ENCODE results near the gene PNP. TPM values are rescaled to one million over a fixed set of nuclear protein-coding genes. Genes with fewer than 3 reads are reported as not detected.

Gene PNP
- total and polyA plus RNA-seq, 5 experiments from 2014 or later: 32.2 to 65.7 (median 57.9) TPM

DNA sequence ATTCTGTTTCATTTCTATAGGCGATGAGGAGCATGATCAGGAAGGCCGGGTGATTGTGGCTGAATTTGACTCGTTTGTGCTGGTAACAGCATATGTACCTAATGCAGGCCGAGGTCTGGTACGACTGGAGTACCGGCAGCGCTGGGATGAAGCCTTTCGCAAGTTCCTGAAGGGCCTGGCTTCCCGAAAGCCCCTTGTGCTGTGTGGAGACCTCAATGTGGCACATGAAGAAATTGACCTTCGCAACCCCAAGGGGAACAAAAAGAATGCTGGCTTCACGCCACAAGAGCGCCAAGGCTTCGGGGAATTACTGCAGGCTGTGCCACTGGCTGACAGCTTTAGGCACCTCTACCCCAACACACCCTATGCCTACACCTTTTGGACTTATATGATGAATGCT lies 12.2 kb upstream of the PNP start:
- peak overlapping the region in 2 of 10 donors; percentile 27 to 41 for H3K27ac Mint-ChIP-seq
- DNase-seq (no peak), ATAC-seq (no peak)
- H3K36me3 Mint-ChIP-seq: peaks cover 0 to 34% (median 9%) of the 10 kb centered on the region in 3 donors
- no peaks in the 10 kb centered on the region for H3K27me3 Mint-ChIP-seq
- POLR2A ChIA-PET: interaction anchor here (0.9 to 3.3 kb wide), 6 partner anchors 13 to 226 kb away, joined by 3 to 44 read pairs (median 14); partner anchors contain the start of genes PARP2, PNP and TEP1
- H3K4me1 Mint-ChIP-seq: peaks cover 25 to 47% (median 34%) of the 10 kb centered on the region in 4 donors
- no peaks in the 10 kb centered on the region for H3K9me3 Mint-ChIP-seq
- H3K4me3 Mint-ChIP-seq: no peak overlapping the region

DNA sequence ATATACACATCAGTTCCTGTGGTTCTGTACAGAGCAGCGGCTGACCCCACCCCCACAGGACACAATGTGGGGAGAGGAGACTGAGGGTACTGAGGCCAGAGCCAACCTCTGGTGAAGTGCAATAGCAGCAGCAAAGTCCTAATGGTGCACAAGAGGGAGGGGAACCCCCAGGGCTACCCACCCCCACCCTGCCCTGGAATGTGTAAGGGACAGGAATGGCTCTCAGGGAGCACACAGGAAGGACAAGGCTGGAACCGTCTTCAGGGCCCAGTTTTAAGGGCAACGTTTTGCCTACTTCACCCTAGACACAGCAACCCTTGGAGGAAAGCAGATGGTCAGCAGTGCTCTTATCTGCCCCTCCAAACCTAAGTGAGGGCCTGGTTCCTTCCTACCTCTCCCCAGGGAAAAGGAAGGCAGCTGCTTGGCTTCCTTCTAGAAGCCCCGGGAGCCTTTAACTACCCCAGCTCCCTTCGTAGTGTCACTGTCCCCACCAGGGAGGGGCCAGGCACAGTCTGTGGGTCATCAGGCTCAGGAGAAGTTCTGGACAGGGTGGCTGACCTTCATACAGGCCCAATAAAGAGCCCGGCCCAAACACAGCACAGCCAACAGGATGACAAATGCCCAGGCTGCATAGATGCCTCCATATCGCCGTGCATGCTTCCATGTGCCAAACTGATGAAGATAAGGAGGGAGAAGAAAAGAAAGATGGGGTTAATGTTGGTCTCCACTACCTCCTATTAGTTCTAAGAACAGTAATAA lies 11.0 kb upstream of the PNP start:
- Mint-ChIP-seq H3K4me1 (peaks cover 24 to 42% (median 29%) of the 10 kb centered on the region in 4 donors), H3K27ac (peak overlapping the region in 8 of 10 donors; percentile 16 to 93 (median 49)), H3K36me3 (peaks cover 0 to 23% (median 9%) of the 10 kb centered on the region in 3 donors), H3K27me3 (no peaks in the 10 kb centered on the region), H3K9me3 (no peaks in the 10 kb centered on the region), H3K4me3 (peak overlapping the region in 1 of 10 donors; percentile 12)
- ATAC-seq: no peak
- DNase-seq: no peak
- POLR2A ChIA-PET: no interaction called here

DNA sequence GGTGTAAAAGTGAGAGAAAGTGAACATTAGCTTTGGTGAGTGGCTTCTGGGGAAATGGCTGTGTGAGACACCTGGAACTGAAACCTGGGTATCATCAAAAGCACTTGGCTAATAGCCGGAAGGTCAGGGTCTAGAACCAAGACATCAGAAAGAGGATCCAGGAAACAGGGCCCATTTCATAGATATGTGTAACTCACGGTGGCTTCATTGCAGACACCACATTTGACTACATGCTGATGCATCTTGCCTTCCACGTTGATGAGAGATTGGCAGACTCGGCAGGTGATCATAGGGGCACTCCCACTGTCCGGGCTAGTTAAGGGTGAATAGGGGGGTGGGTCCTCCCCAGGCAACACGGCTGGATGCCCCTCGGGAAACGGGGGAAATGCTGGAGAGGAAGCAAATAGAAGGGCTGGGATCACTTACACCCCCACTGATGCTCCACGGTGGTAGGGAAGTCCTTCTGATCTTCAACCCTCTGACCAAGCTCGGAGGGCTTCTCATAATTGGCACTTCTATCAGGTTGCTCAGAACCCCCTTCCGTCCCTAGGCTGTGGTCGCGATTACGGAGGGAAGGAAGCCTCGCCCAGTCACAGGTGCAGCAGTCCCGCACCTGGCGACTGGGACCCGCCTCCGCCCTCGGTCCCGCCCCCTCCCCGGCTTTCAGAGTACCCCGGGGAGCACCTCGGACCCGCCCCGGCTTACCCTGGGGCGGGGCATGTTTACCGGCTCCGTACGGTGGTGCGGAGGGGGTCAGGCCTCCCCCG lies 8.6 kb upstream of the PNP start:
- Mint-ChIP-seq H3K4me1 (peaks cover 24 to 43% (median 28%) of the 10 kb centered on the region in 4 donors), H3K9me3 (no peaks in the 10 kb centered on the region), H3K36me3 (peaks cover 0 to 23% (median 9%) of the 10 kb centered on the region in 3 donors), H3K27me3 (no peaks in the 10 kb centered on the region), H3K27ac (peak overlapping the region; percentile 86 to 99 (median 94)), H3K4me3 (peak overlapping the region; percentile 84 to 96 (median 91))
- POLR2A ChIA-PET: interaction anchor here (0.8 to 4.6 kb wide), 16 partner anchors 11 to 222 kb away, joined by 3 to 63 read pairs (median 8); partner anchors contain the start of genes PARP2, PNP, RNASE4 and TEP1
- peak; percentile 19 to 29 for ATAC-seq
- DNase-seq: peak; percentile 17 to 86 (median 74)

DNA sequence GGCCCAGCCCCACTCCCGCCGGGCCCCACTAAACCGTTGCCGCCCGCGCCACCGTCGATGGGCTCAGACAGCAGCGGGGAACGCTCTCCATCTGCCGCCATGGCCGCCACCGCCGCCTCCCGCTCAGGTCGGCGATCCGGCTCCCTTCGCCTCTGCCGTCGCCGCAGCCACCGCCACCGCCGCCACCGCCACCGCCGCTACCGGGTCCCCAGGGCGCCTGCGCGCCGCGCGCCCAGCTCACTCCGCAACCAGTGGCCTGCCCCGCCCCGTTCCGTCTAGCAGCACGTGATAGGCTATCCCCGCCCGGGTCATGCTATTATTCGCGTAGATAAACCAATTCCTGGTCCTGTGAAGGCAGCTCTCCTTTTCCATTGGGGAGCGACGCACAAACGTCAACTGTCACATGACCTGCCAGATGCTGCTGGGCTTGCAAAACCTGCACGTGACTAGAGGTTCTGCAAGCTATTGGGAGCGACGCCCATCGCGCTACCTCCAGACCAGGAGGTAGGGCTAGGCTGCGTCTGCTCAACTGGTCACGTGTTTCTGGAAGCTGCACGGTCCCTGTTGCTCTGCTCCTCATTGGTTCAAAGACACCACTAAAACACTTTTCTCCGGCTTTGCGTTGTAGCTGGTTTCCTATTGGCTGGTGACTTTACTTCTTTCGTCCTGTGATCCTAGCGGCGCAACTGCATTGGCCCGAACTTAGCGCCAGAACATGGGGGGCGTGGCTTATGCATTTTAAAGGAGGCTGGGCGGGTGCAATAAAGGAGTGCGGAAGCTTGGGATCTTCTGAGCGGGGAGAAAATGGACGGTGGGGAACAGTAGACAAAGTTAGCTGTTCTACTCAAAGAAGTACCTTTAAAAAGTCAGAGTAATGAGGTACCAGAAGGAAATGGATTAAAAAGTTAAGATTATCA lies 7.7 kb upstream of the PNP start, which contains the start of gene PIP4P1:
Gene PIP4P1, minus strand, starts transcription at position 210 of the 917 bp plus-strand sequence. Its CDS starts 109 bp downstream, at position 101.
- POLR2A ChIA-PET: interaction anchor here (0.6 to 4.6 kb wide), 19 partner anchors 8 to 1015 kb away, joined by 3 to 63 read pairs (median 7); partner anchors contain the start of genes PARP2, PNP, RAB2B and RNASE4
- Mint-ChIP-seq H3K27ac (peak within 1 kb of the TSS; percentile 86 to 99 (median 94)), H3K4me1 (peaks cover 24 to 43% (median 28%) of the 10 kb centered on the region in 4 donors), H3K4me3 (peak within 1 kb of the TSS; percentile 84 to 96 (median 92)), H3K27me3 (no peaks in the 10 kb centered on the region), H3K9me3 (no peaks in the 10 kb centered on the region), H3K36me3 (peaks cover 0 to 23% (median 9%) of the 10 kb centered on the region in 3 donors)
- DNase-seq (peak; percentile 96 to 100 (median 98)), ATAC-seq (peak; percentile 89)

DNA sequence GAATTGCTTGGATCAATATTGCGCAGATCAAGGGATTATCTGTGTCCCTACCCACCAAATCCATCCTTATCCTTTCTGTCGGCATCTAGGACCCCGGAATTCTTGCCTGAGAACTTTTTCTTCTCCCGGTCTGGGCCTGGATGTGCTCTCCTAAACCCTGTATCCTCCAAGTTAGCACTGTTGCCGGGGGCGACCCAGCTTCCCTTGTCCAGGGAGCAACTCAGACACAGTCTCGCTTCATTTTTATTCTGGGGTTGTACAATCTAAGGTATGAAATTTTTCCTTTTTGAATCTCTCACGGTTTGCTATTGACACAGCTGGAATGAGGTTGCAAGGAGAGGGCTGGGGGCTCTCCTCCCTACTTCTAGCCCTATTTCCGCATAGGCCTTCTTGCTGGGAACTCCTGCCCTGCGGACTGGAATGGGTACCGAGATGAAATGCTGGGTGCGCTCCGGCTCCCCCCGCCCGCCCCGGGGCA lies 403 bp upstream of the PNP start:
- Mint-ChIP-seq H3K4me3 (peak overlapping the region; percentile 96 to 100 (median 100)), H3K36me3 (peaks cover 5 to 20% (median 8%) of the 10 kb centered on the region in 3 donors)
- POLR2A ChIA-PET: interaction anchor here (0.5 to 2.8 kb wide), 7 partner anchors 9 to 126 kb away, joined by 3 to 30 read pairs (median 11); partner anchors contain the start of genes APEX1, OSGEP and PARP2

DNA sequence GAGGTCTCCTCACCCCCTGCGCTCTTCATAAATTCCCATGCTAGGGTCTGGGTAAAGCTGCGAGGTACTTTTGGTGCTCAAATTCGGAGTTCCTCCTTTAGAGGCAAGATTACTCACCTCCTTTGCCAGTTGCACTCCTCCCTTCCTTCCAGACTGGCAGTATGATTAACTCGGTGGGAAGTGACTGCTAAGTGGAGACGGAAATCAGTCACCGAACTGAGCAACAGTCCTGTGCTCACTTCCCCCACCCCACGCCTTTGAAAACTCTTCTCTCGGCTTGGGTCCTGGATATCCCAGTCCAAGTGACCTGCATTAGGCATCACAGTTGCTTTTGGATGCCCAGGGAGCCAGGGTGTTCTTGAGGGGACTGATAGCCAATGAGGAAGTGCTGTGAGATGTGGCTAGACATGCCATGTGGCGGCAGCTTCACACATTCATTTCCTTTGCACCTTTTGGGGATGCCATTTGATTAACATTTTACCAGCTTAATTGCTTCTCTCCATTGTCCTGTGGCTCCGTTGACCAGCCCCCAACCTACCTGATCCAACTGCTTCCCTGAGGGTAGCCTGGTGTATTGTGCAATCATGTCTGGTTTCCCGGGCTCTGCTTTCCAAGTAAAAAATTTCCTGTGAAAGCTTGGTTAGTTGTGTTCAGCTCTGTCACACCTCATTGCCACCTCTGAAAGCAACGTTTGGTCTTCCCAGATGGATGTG lies 840 bp downstream of the PNP start:
- peaks cover 37 to 57% (median 54%) of the 10 kb centered on the region in 4 donors for H3K4me1 Mint-ChIP-seq
- POLR2A ChIA-PET: interaction anchor here (0.6 to 4.7 kb wide), 21 partner anchors 8 to 219 kb away, joined by 3 to 63 read pairs (median 5); partner anchors contain the start of genes ANG, APEX1, OSGEP and PARP2
- DNase-seq: peak in 7 of 10 donors; percentile 17 to 48 (median 33)
- peak overlapping the region; percentile 96 to 100 (median 100) for H3K4me3 Mint-ChIP-seq
- no peaks in the 10 kb centered on the region for H3K9me3 Mint-ChIP-seq
- H3K27ac Mint-ChIP-seq: peak overlapping the region; percentile 89 to 100 (median 98)
- peak; percentile 23 to 31 for ATAC-seq
- H3K27me3 Mint-ChIP-seq: no peaks in the 10 kb centered on the region
- H3K36me3 Mint-ChIP-seq: peaks cover 11 to 32% (median 20%) of the 10 kb centered on the region in 3 donors

More for the DNA sequence above, 403 bp upstream of the PNP start:
- no peaks in the 10 kb centered on the region for H3K27me3 Mint-ChIP-seq
- H3K4me1 Mint-ChIP-seq: peaks cover 26 to 52% (median 42%) of the 10 kb centered on the region in 4 donors
- no peaks in the 10 kb centered on the region for H3K9me3 Mint-ChIP-seq
- DNase-seq: no peak
- H3K27ac Mint-ChIP-seq: peak overlapping the region; percentile 89 to 100 (median 98)
- no peak for ATAC-seq

DNA sequence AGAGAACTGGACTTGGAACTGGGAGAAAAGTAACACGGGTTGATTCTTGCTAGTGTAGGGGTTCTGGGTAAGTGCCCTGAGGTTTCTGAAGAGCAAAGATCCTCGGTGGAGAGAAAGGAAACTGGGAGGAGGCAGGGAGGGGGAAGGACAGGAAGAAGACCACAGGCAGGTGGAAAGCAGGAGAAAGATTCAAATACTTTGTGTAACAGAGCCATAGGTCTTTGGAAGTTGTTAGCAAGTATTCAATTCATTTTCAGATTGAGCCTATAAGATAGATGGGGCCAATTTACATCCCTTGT lies 1.3 kb downstream of the PNP start:
- ATAC-seq: no peak
- POLR2A ChIA-PET: interaction anchor here (1.0 to 4.7 kb wide), 9 partner anchors 8 to 211 kb away, joined by 3 to 63 read pairs (median 7); partner anchors contain the start of genes APEX1, OSGEP and PIP4P1
- Mint-ChIP-seq H3K9me3 (no peaks in the 10 kb centered on the region), H3K27me3 (no peaks in the 10 kb centered on the region), H3K27ac (peak overlapping the region; percentile 89 to 100 (median 98)), H3K36me3 (peaks cover 12 to 38% (median 25%) of the 10 kb centered on the region in 3 donors), H3K4me1 (peaks cover 38 to 62% (median 59%) of the 10 kb centered on the region in 4 donors), H3K4me3 (peak overlapping the region; percentile 96 to 100 (median 100))
- DNase-seq: no peak

DNA sequence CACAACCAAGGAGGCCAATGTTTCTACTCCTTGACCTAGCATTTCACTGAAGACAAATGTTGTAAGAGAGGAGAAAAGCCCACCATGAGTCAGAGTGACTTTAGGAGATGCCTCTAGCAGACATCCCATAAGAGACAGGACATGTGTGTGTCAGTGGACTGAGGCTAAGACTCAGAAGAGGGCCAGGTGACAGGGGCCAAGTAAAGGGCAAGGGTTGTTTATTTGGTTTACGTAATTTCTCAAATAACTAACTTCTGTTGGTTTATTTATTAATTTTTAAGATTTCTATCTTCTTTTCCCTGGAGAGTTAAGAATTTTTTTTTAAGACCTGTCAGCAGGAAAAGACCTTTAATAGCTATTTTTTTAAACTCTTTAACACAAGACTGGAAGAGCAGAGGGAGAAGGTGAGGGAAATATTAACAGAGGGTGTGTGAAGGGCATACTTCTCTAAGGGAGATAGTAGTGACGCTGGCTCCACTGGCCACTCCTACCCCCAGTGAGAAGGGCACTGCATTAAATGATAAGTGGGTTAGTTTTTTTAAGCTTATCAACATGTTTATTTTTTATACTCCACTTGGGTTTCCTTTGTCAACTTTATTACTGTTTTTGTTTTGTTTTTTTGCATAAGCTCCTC lies 3.4 kb downstream of the PNP start:
- H3K4me3 Mint-ChIP-seq: peak overlapping the region; percentile 57 to 99 (median 78)
- ATAC-seq (no peak), DNase-seq (no peak)
- POLR2A ChIA-PET: interaction anchor here (1.5 to 4.7 kb wide), 2 partner anchors 11 to 18 kb away, joined by 6 to 63 read pairs; partner anchors contain the start of genes APEX1, OSGEP and PIP4P1
- peaks cover 12 to 56% (median 39%) of the 10 kb centered on the region in 3 donors for H3K36me3 Mint-ChIP-seq
- no peaks in the 10 kb centered on the region for H3K27me3 Mint-ChIP-seq
- H3K27ac Mint-ChIP-seq: peak overlapping the region in 9 of 10 donors; percentile 47 to 89 (median 83)
- peaks cover 48 to 82% (median 79%) of the 10 kb centered on the region in 4 donors for H3K4me1 Mint-ChIP-seq
- no peaks in the 10 kb centered on the region for H3K9me3 Mint-ChIP-seq

DNA sequence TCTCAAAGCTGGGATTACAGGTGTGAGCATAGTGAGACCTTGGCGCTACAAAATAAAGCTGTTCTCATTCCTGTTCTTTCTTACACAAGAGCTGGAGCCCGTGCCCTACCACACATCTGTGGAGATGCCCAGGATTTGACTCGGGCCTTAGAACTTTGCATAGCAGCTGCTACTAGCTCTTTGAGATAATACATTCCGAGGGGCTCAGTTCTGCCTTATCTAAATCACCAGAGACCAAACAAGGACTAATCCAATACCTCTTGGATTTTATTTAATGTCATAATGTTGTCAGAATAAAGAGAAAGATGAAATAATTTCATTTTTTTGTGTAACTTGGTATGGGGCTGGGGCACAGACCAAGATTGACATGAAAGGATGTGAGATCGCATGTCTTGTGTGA lies 7.6 kb downstream of the PNP start:
- peaks cover 45 to 87% (median 86%) of the 10 kb centered on the region in 4 donors for H3K4me1 Mint-ChIP-seq
- peaks cover 0 to 9% (median 0%) of the 10 kb centered on the region in 9 donors for H3K9me3 Mint-ChIP-seq
- no peaks in the 10 kb centered on the region for H3K27me3 Mint-ChIP-seq
- POLR2A ChIA-PET: interaction anchor here (0.7 to 4.2 kb wide), 8 partner anchors 10 to 137 kb away, joined by 3 to 34 read pairs (median 4); partner anchors contain the start of genes APEX1, OSGEP, PARP2 and PIP4P1
- no peak for ATAC-seq
- peak overlapping the region; percentile 88 to 98 (median 92) for H3K27ac Mint-ChIP-seq
- no peak for DNase-seq
- peaks cover 8 to 60% (median 43%) of the 10 kb centered on the region in 3 donors for H3K36me3 Mint-ChIP-seq
- peak overlapping the region; percentile 47 to 87 (median 72) for H3K4me3 Mint-ChIP-seq

Measured in naive thymus-derived CD8-positive, alpha-beta T cell (primary cell).